PC-3 (cell line): ENCODE measurements around the gene CAT. TPM values are rescaled to one million over a fixed set of nuclear protein-coding genes. Genes with fewer than 3 reads are reported as not detected.

ENCODE experiments used
- ATAC-seq: fragments of 200-7000 bp; cut with Tn5 transposase; 2 replicates; pipeline ENCODE4 v1.9.1; 2020; ENCODE audit warnings: mild to moderate bottlenecking, moderate library complexity
- BruUV-seq: library from RNA; stranded (reverse); fragments of 400-500 nt; replicated peaks from 2 replicates; lab custom pipeline; 2021; lab: Mats Ljungman, UMichigan
- CTCF ChIA-PET: fragments of 300-600 bp; sonication (Branson Sonifier 250); formaldehyde crosslinking; loops from one replicate; lab custom pipeline; 2022; ENCODE audit warnings: antibody characterized with exemption; lab: Charles Lee
- POLR2A ChIA-PET: fragments of 300-600 bp; sonication (Branson Sonifier 250); formaldehyde crosslinking; loops from one replicate; lab custom pipeline; 2022; ENCODE audit warnings: antibody characterized with exemption; ENCODE audit not compliant: unreplicated experiment; lab: Charles Lee
- DNase-seq: peaks from one replicate; pipeline ENCODE4 v3.0.0-alpha.2; 2015
- H2AFZ ChIP-seq: fragments of 300-600 bp; sonication (generic); 2 replicates; pipeline ENCODE4 v1.6.0; 2016; ENCODE audit warnings: antibody characterized with exemption, low read length
- H3F3A ChIP-seq: fragments of 300-600 bp; sonication (generic); one replicate; pipeline ENCODE4 v1.6.0; 2017; ENCODE audit warnings: antibody characterized with exemption, low read length, control low read depth, mild to moderate bottlenecking; ENCODE audit not compliant: unreplicated experiment
- H3K27ac ChIP-seq: fragments of 300-600 bp; sonication (generic); 2 replicates; pipeline ENCODE4 v1.5.1; 2016; ENCODE audit warnings: mild to moderate bottlenecking, low read length
- H3K27me3 ChIP-seq: fragments of 300-600 bp; sonication (generic); 2 replicates; pipeline ENCODE4 v1.6.1; 2016; ENCODE audit warnings: low read length, mixed read lengths
- H3K36me3 ChIP-seq: fragments of 300-600 bp; sonication (generic); 2 replicates; pipeline ENCODE4 v1.6.1; 2016; ENCODE audit warnings: low read depth, mixed run types, low read length, mixed read lengths
- H3K4me1 ChIP-seq: fragments of 300-600 bp; sonication (generic); 2 replicates; pipeline ENCODE4 v1.5.1; 2016; ENCODE audit warnings: low read length; ENCODE audit not compliant: insufficient read depth
- H3K4me2 ChIP-seq: fragments of 300-600 bp; sonication (generic); 2 replicates; pipeline ENCODE4 v1.6.0; 2016; ENCODE audit warnings: low read length
- H3K4me3 ChIP-seq: fragments of 300-600 bp; sonication (generic); 2 replicates; pipeline ENCODE4 v1.5.1; 2016; ENCODE audit warnings: mild to moderate bottlenecking, low read length, mixed read lengths
- H3K79me2 ChIP-seq: fragments of 300-600 bp; sonication (generic); 2 replicates; pipeline ENCODE4 v1.6.1; 2017; ENCODE audit warnings: low read length, mixed read lengths
- H3K9ac ChIP-seq: fragments of 300-600 bp; sonication (generic); 2 replicates; pipeline ENCODE4 v1.6.0; 2016; ENCODE audit warnings: mild to moderate bottlenecking, low read length
- H3K9me2 ChIP-seq: fragments of 300-600 bp; sonication (generic); replicated peaks from 2 replicates; pipeline ENCODE4 v1.6.1; 2016; ENCODE audit warnings: mixed run types, low read length, mixed read lengths
- H3K9me3 ChIP-seq: fragments of 300-600 bp; sonication (generic); 2 replicates; pipeline ENCODE4 v1.6.1; 2016; ENCODE audit warnings: low read length, mixed read lengths
- H4K20me1 ChIP-seq: fragments of 300-600 bp; sonication (generic); 2 replicates; pipeline ENCODE4 v1.6.1; 2016; ENCODE audit warnings: low read length, mixed read lengths
- CTCF ChIP-seq: fragments of 300-600 bp; sonication (generic); conservative IDR thresholded peaks from 2 replicates; pipeline ENCODE4 v1.5.1; 2017; ENCODE audit warnings: antibody characterized with exemption, low read depth, mild to moderate bottlenecking, low read length
- EZH2 ChIP-seq: fragments of 300-600 bp; sonication (generic); IDR thresholded peaks from one replicate; pipeline ENCODE4 v1.6.1; 2017; ENCODE audit warnings: antibody characterized with exemption, mild to moderate bottlenecking, low read length; ENCODE audit not compliant: unreplicated experiment
- EZH2phosphoT487 ChIP-seq: fragments of 300-600 bp; sonication (generic); IDR thresholded peaks from 2 replicates; pipeline ENCODE4 v1.6.1; 2018; ENCODE audit warnings: mild to moderate bottlenecking, antibody characterized with exemption, low read length, borderline replicate concordance
- intact Hi-C: fragments of 100-400 bp; cut with micrococcal nuclease; formaldehyde crosslinking; loops from 2 replicates; pipeline ENCODE4 v1.9.0; 2023
- total RNA-seq: library from RNA; depleted of rRNA; stranded (reverse); fragments of >200 nt; gene quantifications from 2 replicates; pipeline ENCODE4 v1.2.3, GENCODE V29; 2014

CAT gene
- total RNA-seq, 1 experiment from 2014 or later = 50.5 TPM

- H3K27me3 ChIP-seq = no peaks in the 10 kb centered on the region
- DNase-seq = peak; percentile 89
- H4K20me1 ChIP-seq = no peaks in the 10 kb centered on the region
- no peaks in the 10 kb centered on the region for H3K79me2 ChIP-seq
- H3K9me3 ChIP-seq = no peaks in the 10 kb centered on the region
- H3K9me2 ChIP-seq = no peaks in the 10 kb centered on the region
- no peak overlapping the region for H2AFZ ChIP-seq
- intact Hi-C loops = loop anchor here (1.0 kb wide), 1 partner anchor 17 kb away; no protein-coding TSS in a partner anchor
- H3K36me3 ChIP-seq = no peaks in the 10 kb centered on the region; the same call in 1 of the 2 replicates
- BruUV-seq = no TSS peak
- ChIA-PET POLR2A (interaction anchor here (0.6 to 0.7 kb wide), 5 partner anchors 15 to 1575 kb away, joined by 3 to 7 read pairs (median 4); no protein-coding TSS in a partner anchor), CTCF (no interaction called here)
- TF ChIP-seq CTCF = no peak
- TF ChIP-seq EZH2 = no peak
- TF ChIP-seq EZH2phosphoT487 = no peak
- H3K9ac ChIP-seq = 0 out of 2 replicates have a peak overlapping the region, but pooled peaks have one; percentile 29
- H3K27ac ChIP-seq = peak overlapping the region; percentile 77
- peak overlapping the region; percentile 54 for H3K4me2 ChIP-seq
- peaks cover 30% of the 10 kb centered on the region for H3K4me1 ChIP-seq
- ATAC-seq = peak; percentile 100
- no peak overlapping the region for H3K4me3 ChIP-seq
- no peaks in the 10 kb centered on the region for H3F3A ChIP-seq
These were observed 42.7 kb upstream of the CAT start for GRCh38 chr11:34395916-34396550.

DNA sequence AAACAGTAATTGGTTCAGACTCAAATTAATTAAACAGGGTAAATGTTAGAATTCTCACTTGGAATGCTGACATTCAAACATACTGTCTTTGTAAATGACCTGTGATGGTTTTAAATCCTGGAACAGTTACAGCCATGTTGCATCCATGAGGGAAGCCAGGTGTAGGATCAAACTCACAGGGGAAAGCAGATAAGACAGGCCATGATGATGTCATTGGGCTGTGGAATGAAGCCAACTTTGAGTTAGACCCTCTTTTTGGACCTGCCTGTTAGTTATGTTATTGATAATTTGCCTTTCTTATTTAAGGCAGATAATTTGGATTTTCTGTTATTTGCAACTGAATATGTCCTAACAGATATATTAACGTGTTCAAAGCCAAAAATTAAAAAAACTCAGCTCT, 41.6 kb upstream of the CAT start:
- H3K27ac ChIP-seq = no peak overlapping the region

More for the DNA sequence above, 41.6 kb upstream of the CAT start:
- Histone ChIP-seq H3K9me3 (no peaks in the 10 kb centered on the region), H3K4me1 (peaks cover 30% of the 10 kb centered on the region), H3K27me3 (no peaks in the 10 kb centered on the region), H3K9me2 (no peaks in the 10 kb centered on the region), H3K4me2 (no peak overlapping the region), H3F3A (no peaks in the 10 kb centered on the region), H4K20me1 (no peaks in the 10 kb centered on the region), H3K79me2 (no peaks in the 10 kb centered on the region), H3K36me3 (no peaks in the 10 kb centered on the region; the same call in 1 of the 2 replicates), H3K4me3 (no peak overlapping the region), H3K9ac (no peak overlapping the region), H2AFZ (no peak overlapping the region)
- ChIA-PET CTCF (no interaction called here), POLR2A (no interaction called here)
- DNase-seq (no peak), ATAC-seq (no peak)
- intact Hi-C loops = no loop called here
- no peak for TF ChIP-seq CTCF
- no peak for TF ChIP-seq EZH2phosphoT487
- TF ChIP-seq EZH2 = no peak
- no TSS peak for BruUV-seq
